ENCODE results near the gene NRN1L. TPM values are rescaled to one million over a fixed set of nuclear protein-coding genes. Genes with fewer than 3 reads are reported as not detected.

NRN1L gene
- total RNA-seq, 1 donor from 2014 or later: not detected

DNA sequence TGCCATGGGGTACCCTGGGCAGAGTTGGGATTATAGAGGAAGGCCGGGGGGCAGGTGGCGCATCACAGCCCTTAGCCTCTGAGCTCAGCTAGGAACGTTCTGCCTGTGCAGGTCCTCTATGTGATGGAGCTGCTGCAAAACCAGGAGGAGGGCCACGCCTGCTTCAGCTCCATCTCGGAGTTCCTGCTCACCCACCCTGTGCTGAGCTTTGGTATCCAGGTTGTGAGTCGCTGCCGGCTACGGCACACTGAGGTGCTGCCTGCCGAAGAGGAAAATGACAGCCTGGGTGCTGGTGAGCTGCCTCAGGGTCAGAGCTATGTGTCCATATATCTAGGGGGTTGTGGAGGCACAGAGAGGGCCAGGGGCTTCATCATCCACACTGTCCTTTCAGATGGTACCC lies 5.8 kb upstream of the NRN1L start:
- intact Hi-C loops (cut with DNase I): no loop called here
- DNase-seq (no peak), ATAC-seq (ENCODE audit: poor library complexity) (no peak)

- DNase-seq (no peak), ATAC-seq (ENCODE audit: poor library complexity) (no peak)
- intact Hi-C loops (cut with DNase I): no loop called here
Observed at GRCh38 chr16:67879462-67879861, 5.2 kb upstream of the NRN1L start.

- intact Hi-C loops (cut with DNase I): no loop called here
- DNase-seq (no peak), ATAC-seq (ENCODE audit: poor library complexity) (no peak)
Observed at GRCh38 chr16:67879936-67880335, 4.7 kb upstream of the NRN1L start.

DNA sequence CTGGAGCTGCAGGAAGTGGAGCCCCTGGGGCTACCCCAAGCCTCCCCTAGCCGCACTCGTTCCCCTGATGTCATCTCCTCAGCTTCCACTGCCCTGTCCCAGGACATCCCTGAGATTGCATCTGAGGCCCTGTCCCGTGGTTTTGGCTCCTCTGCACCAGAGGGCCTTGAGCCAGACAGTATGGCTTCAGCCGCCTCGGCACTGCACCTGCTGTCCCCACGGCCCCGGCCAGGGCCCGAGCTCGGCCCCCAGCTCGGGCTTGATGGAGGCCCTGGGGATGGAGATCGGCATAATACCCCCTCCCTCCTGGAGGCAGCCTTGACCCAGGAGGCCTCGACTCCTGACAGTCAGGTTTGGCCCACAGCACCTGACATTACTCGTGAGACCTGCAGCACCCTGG lies 4.1 kb upstream of the NRN1L start:
- DNase-seq (no peak), ATAC-seq (ENCODE audit: poor library complexity) (no peak)
- intact Hi-C loops (cut with DNase I): no loop called here

DNA sequence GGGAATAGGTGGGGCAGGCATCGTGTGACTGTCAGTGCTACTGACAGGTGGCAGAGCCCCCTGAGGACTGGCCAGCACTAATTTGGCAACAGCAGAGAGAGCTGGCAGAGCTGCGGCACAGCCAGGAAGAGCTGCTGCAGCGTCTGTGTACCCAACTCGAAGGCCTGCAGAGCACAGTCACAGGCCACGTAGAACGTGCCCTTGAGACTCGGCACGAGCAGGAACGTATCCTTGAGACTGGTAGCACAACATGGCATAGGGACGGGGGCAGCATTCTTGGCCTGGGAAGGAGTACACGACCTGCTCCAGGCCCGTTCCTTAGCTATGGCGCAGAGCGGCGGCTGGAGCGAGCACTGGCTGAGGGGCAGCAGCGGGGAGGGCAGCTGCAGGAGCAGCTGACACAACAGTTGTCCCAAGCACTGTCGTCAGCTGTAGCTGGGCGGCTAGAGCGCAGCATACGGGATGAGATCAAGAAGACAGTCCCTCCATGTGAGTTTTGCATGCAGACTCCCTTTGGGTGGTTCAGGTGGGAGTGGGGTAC lies 3.0 kb upstream of the NRN1L start:
- DNase-seq: peak; percentile 77
- ATAC-seq (ENCODE audit: poor library complexity): peak; percentile 65
- intact Hi-C loops (cut with DNase I): no loop called here

DNA sequence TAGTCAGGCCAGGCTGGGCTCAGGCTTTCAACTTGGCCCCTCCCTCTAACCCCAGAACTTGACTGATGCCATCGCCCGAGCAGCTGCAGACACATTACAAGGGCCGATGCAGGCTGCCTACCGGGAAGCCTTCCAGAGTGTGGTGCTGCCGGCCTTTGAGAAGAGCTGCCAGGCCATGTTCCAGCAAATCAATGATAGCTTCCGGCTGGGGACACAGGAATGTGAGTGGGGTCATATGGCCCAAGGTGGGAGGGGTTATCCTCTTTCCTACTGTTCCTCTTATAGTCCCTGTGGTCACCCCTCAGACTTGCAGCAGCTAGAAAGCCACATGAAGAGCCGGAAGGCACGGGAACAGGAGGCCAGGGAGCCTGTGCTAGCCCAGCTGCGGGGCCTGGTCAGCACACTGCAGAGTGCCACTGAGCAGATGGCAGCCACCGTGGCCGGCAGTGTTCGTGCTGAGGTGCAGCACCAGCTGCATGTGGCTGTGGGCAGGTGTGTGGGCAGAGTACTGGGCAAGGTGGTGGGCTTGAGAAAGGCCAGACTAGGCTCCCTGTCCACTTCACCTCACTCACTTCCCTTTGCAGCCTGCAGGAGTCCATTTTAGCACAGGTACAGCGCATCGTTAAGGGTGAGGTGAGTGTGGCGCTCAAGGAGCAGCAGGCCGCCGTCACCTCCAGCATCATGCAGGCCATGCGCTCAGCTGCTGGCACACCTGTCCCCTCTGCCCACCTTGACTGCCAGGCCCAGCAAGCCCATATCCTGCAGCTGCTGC lies 2.1 kb upstream of the NRN1L start:
- ATAC-seq (ENCODE audit: poor library complexity) (peak; percentile 73), DNase-seq (peak; percentile 76)
- intact Hi-C loops (cut with DNase I): no loop called here

DNA sequence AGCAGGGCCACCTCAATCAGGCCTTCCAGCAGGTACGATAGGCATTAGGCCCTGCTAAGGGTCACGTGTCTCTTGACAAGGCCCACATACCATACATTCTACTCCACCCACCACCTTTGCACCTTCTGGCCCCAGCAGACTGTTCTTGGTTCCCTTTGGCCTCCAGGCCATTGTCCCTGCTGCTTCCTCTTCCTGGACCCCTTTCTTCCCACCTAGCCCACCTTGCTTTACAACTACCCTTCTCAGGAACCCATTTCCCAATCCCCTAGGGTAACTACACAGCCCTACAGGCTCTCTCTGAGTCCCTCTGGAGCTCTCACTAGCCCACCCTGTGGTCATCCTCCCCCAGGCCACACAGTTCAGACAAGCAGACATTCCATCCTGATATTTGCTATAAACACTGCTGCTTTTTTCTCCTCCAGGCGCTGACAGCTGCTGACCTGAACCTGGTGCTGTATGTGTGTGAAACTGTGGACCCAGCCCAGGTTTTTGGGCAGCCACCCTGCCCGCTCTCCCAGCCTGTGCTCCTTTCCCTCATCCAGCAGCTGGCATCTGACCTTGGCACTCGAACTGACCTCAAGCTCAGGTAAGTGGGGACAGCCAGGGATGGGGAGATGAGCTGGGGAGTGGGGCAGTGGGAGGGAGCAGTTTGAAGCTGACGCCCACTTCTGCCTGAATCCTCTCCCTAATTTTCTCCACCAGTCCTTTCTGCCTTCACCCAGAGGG lies 1.4 kb upstream of the NRN1L start:
- intact Hi-C loops (cut with DNase I): no loop called here
- ATAC-seq (ENCODE audit: poor library complexity): no peak
- DNase-seq: no peak

DNA sequence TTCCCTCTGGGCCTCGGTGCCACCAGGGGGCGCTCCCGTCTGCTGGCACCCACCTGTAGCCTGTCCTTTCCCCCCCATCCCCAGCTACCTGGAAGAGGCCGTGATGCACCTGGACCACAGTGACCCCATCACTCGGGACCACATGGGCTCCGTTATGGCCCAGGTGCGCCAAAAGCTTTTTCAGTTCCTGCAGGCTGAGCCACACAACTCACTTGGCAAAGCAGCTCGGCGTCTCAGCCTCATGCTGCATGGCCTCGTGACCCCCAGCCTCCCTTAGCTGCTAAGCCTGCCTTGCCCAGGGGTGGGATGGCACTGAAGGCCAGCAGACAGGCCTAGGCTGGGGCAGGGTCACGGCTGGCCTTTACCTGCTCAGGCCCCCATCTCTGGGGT lies 818 bp upstream of the NRN1L start:
- ATAC-seq (ENCODE audit: poor library complexity) (peak; percentile 42), DNase-seq (peak; percentile 75)
- intact Hi-C loops (cut with DNase I): no loop called here

DNA sequence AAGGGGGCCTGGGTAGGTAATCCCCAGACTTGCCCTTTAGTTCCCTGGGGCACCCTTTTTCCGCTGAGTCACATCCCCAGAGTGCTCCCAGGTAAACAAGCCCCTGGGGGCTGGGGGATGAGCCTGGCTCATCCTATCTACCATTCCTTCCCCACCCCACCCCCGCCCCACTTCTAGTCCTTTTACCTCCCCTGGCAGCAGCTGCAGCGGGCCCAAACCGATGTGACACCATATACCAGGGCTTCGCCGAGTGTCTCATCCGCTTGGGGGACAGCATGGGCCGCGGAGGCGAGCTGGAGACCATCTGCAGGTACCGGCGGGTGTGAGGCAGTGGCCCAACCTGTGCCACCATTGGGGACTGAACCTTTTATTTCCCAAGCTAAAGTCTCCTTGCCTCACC lies 860 bp downstream of the NRN1L start:
- ATAC-seq (ENCODE audit: poor library complexity): no peak
- intact Hi-C loops (cut with DNase I): loop anchor here (5.0 kb wide), 1 partner anchor 42 kb away; no protein-coding TSS in a partner anchor

DNA sequence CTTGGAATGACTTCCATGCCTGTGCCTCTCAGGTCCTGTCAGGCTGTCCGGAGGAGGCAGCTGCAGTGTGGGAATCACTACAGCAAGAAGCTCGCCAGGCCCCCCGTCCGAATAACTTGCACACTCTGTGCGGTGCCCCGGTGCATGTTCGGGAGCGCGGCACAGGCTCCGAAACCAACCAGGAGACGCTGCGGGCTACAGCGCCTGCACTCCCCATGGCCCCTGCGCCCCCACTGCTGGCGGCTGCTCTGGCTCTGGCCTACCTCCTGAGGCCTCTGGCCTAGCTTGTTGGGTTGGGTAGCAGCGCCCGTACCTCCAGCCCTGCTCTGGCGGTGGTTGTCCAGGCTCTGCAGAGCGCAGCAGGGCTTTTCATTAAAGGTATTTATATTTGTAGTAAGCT lies 1.3 kb downstream of the NRN1L start:
- intact Hi-C loops (cut with DNase I): loop anchor here (5.0 kb wide), 1 partner anchor 41 kb away; no protein-coding TSS in a partner anchor

More for the DNA sequence above, 860 bp downstream of the NRN1L start:
- DNase-seq: no peak

GRCh38 chr16:67886387-67886786 lies 1.7 kb downstream of the NRN1L start:
- no peak for DNase-seq
- no peak for ATAC-seq (ENCODE audit: poor library complexity)
- intact Hi-C loops (cut with DNase I): loop anchor here (5.0 kb wide), 1 partner anchor 41 kb away; no protein-coding TSS in a partner anchor

More for the DNA sequence above, 1.3 kb downstream of the NRN1L start:
- DNase-seq (no peak), ATAC-seq (ENCODE audit: poor library complexity) (no peak)

GRCh38 chr16:67888331-67888730 lies 3.6 kb downstream of the NRN1L start:
- DNase-seq (no peak), ATAC-seq (ENCODE audit: poor library complexity) (no peak)
- intact Hi-C loops (cut with DNase I): loop anchor here (5.0 kb wide), 1 partner anchor 39 kb away; no protein-coding TSS in a partner anchor

GRCh38 chr16:67892375-67892774 lies 7.7 kb downstream of the NRN1L start:
- intact Hi-C loops (cut with DNase I): no loop called here
- ATAC-seq (ENCODE audit: poor library complexity) (no peak), DNase-seq (no peak)

GRCh38 chr16:67892899-67893742 lies 8.4 kb downstream of the NRN1L start, which contains the start of gene PSKH1:
Gene PSKH1, plus strand, starts transcription at chr16:67893254. Its CDS starts 15,496 bp downstream, at chr16:67908750.
- intact Hi-C loops (cut with DNase I): no loop called here
- ATAC-seq (ENCODE audit: poor library complexity) (peak; percentile 98), DNase-seq (peak; percentile 99)

DNA sequence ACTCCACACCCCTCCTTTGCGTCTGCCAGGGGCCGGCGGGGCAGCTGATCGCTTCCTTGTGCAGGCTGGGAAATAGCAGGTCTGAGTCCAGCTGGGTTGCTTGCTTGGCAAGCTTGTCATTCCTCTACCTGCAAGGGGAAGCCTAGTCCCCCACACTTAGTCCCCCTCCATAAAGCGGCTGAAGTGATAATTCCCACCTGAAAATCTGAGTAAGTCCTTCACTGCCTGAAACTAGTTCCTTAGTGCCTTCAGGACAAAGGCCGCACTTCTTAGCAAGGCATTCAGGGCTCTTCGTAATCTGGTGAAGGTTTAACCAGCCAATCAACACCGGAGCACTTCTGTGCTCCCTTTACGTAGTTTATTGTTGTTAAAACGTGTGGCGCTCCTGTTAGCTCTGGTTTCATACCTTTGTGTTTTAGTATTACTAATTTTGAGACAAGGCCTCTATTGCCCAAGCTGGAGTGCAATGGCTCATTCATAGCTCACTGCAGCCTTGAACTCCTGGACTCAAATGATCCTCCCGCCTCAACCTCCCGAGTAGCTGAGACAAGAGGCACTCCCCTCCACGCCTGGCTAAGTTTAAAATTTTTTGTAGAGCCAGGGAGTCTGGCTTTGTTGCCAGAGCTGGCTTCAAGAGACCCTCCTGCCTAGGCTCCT lies 9.2 kb downstream of the NRN1L start:
- ATAC-seq (ENCODE audit: poor library complexity) (no peak), DNase-seq (no peak)
- intact Hi-C loops (cut with DNase I): no loop called here

DNA sequence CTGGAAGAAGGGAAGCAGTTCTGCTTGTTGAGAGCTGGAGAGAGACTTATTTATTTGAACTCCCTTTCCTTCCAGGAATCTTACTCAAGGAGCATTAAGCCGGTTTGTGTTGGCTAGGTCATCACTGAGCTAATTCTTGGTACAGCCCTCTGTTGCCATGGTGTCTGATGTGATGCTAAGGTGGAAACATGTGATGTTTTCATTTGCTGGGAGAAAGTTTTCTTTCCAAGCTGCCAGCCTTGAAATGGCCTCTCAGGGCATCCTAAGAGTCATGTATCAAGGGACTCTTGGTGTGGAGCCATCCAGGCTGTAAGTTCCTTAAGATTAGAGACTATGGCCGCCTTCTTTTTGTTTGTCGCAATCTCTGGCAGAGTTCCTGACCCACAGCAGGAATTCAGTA lies 12.5 kb downstream of the NRN1L start:
- DNase-seq: no peak
- no peak for ATAC-seq (ENCODE audit: poor library complexity)
- intact Hi-C loops (cut with DNase I): no loop called here

- intact Hi-C loops (cut with DNase I): no loop called here
- no peak for ATAC-seq (ENCODE audit: poor library complexity)
- DNase-seq: no peak
Observed at GRCh38 chr16:67901734-67902133, 17.0 kb downstream of the NRN1L start.

DNA sequence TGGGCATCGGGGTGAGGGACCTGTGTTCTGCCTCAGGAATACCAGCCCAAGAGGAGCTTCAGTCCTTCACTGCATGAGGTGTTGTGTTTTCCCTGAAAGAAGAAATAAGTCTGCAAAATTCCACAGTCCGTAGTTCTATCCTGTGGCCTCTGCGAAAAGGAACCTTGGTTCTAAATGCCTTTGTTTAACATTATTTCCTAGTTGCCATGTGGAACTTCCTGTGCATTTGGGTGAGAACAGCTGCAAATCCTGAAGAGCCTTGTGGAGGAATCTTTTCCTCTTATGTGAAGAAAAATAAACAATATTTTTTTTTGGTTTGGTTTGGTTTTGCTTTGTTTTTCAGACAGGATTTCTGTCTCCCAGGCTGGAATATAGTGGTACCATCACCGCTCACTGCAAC lies 18.1 kb downstream of the NRN1L start:
- ATAC-seq (ENCODE audit: poor library complexity) (no peak), DNase-seq (no peak)
- intact Hi-C loops (cut with DNase I): no loop called here

Data from Right ventricle myocardium superior (tissue), 1 donor.